ENCODE measurements around the gene BACE2.

Gene BACE2

GRCh38 chr21:41201385-41201784 lies 33.4 kb downstream of the BACE2 start:
- TF ChIP-seq ZFX (IDR thresholded peaks at IDR 0.05; ENCODE audit: borderline replicate concordance), result no peak
- TF ChIP-seq CTCF (IDR thresholded peaks at IDR 0.05), result no peak
- no peak overlapping the region for H3K27ac ChIP-seq

GRCh38 chr21:41204736-41205135 lies 36.8 kb downstream of the BACE2 start:
- H3K27ac ChIP-seq, result no peak overlapping the region
- no peak for TF ChIP-seq ZFX (IDR thresholded peaks at IDR 0.05; ENCODE audit: borderline replicate concordance)
- no peak for TF ChIP-seq CTCF (IDR thresholded peaks at IDR 0.05)

DNA sequence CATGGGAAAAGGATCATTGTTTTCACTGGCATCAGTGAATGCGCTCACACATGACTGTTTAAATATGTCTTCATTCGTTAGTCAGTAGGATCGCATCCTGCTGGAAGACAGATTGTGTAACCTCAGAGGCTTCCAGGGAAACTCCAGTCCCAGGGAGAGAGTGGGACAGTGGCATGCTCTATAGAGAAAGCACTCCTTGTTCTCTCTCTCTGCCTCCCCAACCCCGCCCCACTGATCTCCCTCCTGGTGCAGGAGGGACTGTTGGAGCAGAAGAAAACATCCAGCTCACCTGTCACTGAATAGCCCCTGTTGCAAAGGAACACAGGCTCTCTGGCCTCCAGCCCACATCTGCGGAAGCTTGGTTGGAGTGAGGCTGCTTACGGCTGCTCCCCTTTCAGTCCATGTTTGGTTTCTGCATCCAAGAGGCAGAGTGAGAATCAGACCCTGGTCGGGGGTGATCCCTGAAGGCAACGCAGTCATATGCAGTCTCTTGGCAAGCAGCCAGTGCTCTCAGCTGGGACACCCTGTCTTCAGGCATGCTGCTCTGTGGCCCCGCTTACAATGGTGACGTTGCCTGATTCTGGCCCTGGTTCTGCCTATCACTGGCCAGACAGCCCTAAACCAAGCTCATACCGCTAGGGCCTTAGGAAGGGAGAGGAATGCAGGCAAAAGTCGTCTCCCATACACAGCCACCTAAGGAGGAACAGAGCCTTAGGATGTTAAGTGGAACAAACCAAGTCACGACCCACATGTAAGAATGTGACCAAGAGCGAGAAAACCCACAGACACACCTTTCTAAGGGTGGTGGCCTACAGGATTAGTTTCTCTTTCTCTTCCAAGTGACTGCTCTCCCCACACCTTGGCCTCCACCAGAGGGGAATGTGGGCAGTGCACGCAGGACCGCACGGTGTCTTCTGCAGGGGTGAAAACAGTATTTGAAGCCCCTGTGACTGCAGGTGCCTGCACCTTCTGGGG lies 39.7 kb downstream of the BACE2 start:
- no peak for TF ChIP-seq CTCF (IDR thresholded peaks at IDR 0.05)
- no peak for TF ChIP-seq ZFX (IDR thresholded peaks at IDR 0.05; ENCODE audit: borderline replicate concordance)
- no peak overlapping the region for H3K27ac ChIP-seq

DNA sequence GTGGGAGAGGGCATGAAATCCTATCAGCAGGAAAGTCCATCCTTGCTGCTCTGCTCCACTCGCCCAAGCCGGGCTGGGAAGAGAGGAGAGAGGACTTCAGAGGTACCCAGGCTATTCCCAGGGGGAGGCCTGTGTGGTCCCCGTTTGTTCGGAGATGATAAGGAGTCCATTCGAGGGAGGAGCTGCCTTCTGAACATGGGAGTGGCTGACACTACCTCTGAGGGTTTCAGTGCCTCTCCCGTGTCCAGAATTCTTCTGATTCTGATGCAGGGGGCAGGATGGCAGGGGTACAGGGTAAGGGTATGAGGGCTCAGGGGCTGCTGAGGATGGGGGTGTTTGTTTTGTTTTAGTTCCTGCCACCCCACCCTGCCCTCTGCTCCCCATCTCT lies 40.4 kb downstream of the BACE2 start:
- H3K27ac ChIP-seq, result no peak overlapping the region
- TF ChIP-seq CTCF (IDR thresholded peaks at IDR 0.05) (no peak), ZFX (IDR thresholded peaks at IDR 0.05; ENCODE audit: borderline replicate concordance) (no peak)

- no peak overlapping the region for H3K27ac ChIP-seq
- TF ChIP-seq ZFX (IDR thresholded peaks at IDR 0.05; ENCODE audit: borderline replicate concordance) (no peak), CTCF (IDR thresholded peaks at IDR 0.05) (no peak)
Observed at GRCh38 chr21:41209016-41209619, 41.2 kb downstream of the BACE2 start.

DNA sequence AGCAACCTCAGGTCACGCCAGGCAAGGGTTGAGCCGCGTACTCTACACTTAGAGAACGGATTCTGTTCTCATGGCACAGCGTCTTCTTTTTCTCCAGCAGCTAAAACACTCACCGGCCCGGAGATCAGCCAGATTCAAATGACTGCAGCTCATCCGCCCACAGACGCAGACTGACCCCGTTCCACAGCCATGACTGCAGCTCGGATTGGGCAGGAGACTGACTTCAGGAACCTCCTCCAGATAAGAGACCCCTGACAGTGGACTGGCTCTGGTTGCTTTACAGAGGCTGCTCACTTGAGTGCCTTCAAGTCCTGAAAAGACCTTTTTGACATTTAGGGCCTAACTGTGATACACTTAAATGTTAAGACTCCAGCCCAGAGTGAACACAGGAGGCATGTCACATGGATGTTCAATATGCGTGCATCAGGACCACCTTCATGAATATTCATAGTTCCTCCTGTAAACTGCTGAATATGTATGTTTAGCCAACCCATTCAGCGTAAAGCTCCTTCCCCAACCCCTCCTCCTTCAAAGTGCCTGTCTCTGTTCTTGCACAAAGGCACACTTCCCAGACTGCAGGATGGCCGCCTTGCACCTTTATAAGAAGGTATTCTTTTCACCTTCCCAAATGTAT lies 42.6 kb downstream of the BACE2 start:
- H3K27ac ChIP-seq, result no peak overlapping the region
- no peak for TF ChIP-seq ZFX (IDR thresholded peaks at IDR 0.05; ENCODE audit: borderline replicate concordance)
- no peak for TF ChIP-seq CTCF (IDR thresholded peaks at IDR 0.05)

Measured in 22Rv1 (cell line).